Measurements from ENCODE around the gene ITGB5.

ITGB5 gene

GRCh38 chr3:124895756-124896155 is 8.6 kb upstream of the ITGB5 start:
- DNase-seq (ENCODE audit: low read depth in 1 of 2, low spot score in 1 of 2), result no peak

- DNase-seq (ENCODE audit: low read depth in 1 of 2, low spot score in 1 of 2), result no peak
These were observed 6.4 kb upstream of the ITGB5 start for GRCh38 chr3:124893526-124893925.

DNA sequence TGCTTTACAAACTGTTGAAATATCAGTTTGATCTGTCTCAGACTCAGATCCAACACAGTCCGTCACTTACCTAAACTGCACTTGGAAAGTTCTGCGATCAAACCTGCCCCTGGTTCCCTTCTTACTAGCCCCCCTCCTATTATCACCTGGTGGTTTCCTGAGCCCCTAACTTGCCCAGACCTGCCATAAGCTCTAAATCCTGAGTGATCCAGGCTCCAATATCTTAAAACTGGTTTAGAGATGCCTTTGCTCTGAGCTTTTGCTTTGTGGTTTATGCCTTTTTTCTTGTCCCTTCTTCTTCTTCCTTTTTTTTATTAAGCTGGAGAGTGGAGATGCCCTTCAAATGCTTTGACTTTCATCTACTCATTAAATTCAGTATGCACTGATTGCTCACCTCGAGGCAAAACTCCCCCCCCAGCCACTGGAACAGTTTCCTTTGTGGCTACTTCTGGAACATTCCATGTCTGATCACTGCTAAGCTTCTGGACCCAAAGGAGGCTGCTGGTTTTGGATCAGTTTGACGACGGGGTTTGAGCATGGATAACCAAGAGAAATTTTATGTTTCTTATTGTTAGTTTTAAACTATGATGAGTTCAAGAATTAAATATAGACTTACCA is 3.5 kb upstream of the ITGB5 start:
- DNase-seq (ENCODE audit: low read depth in 1 of 2, low spot score in 1 of 2), result no peak

DNA sequence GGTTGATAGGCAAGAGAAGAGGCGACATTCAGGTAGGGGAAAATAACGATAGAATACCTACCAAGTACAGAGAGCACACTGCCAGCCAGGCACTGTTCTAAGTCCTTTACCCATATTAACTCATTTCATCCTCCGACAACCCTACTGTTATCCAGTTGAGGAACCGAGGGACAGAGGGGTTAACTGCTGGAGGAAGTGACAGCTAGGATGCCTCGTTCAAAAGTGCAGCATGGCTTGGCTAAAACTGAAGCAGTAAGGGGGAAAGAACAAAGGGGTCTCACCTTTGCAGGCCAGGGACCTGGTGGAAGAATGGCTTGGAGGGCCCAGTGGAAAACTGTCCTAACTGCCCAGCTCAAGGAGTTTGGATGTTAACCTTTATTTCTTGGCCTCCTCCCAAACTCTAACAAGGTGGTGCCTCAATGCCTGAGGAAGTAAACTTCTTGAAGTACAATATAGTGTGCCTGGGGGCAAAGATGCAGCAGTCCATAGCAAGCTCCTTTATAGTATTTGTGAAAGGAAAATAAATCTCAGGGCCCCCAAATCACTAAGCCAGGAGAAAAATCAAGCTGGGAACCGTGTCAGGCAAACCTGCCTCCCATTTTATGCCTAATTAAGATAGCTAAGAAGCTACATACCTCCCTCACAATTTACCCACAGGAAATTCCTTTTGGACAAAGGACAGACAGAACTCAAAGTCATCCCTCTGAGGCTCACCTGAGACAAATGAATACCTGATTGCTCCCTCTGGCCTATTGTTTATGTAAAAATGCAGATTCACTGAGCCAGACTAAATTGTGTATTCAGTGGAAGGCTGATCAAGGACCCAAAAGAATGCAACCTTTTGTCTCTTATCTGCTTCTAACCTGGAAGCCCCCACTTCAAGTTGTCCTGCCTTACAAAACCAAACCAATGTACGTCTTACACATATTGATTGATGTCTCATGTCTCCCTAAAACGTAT is 1.6 kb upstream of the ITGB5 start:
- no peak for DNase-seq (ENCODE audit: low read depth in 1 of 2, low spot score in 1 of 2)

- no peak for DNase-seq (ENCODE audit: low read depth in 1 of 2, low spot score in 1 of 2)
These were observed 750 bp upstream of the ITGB5 start for GRCh38 chr3:124887932-124888298.

- peak in 1 of 2 donors; percentile 34 for DNase-seq (ENCODE audit: low read depth in 1 of 2, low spot score in 1 of 2)
These were observed 753 bp downstream of the ITGB5 start for GRCh38 chr3:124886168-124887056.

- no peak for DNase-seq (ENCODE audit: low read depth in 1 of 2, low spot score in 1 of 2)
These were observed 1.5 kb downstream of the ITGB5 start for GRCh38 chr3:124885466-124886167.

GRCh38 chr3:124884474-124885101 is 2.6 kb downstream of the ITGB5 start:
- DNase-seq (ENCODE audit: low read depth in 1 of 2, low spot score in 1 of 2), result no peak

GRCh38 chr3:124883766-124884473 is 3.2 kb downstream of the ITGB5 start:
- no peak for DNase-seq (ENCODE audit: low read depth in 1 of 2, low spot score in 1 of 2)

DNA sequence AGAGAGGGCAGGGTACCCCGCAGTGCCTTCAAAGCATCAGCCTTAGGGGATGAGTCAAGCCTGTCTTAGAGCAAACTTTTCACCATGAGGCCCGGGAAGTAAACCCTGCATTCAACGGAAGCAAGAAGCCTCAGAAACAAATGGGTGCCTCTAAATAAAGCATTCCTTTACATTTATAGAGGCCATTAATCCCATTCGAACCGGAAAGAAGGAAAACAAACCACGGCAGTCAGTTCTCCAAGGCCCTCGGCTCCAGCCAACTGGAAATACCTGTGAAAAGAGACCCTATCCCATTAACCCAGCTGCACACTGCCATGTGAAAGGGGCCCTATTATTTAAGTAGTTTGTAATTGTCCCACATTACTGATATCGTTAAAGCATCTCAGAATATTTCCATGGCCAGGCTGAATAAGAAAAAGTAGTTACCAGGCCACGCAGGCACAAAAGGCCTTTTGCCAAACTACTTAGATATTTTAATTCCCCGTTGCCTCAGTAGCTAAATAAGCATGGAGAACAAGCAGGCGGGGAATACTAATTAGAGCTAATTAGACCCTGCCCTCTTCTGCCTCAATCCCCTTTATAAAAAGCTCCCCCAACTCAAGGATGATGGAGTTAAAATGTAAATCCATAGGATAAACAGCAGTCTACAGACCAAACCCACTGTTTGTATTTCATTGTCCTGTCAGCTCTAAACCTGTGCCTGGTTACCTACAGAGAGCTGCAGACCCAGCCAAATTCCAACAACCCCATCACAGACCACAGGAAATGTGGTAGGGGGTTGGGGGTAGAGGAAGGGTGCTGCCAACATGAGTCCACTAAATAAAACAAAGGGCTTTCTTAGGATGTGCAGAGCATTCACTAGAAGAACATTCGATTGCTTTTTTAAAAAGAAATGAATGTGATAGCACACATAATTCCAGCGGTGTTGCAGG is 4.1 kb downstream of the ITGB5 start:
- no peak for DNase-seq (ENCODE audit: low read depth in 1 of 2, low spot score in 1 of 2)

GRCh38 chr3:124881976-124882697 is 5.0 kb downstream of the ITGB5 start:
- DNase-seq (ENCODE audit: low read depth in 1 of 2, low spot score in 1 of 2), result no peak

GRCh38 chr3:124879337-124879680 is 7.9 kb downstream of the ITGB5 start:
- DNase-seq (ENCODE audit: low read depth in 1 of 2, low spot score in 1 of 2), result no peak

GRCh38 chr3:124878561-124879336 is 8.4 kb downstream of the ITGB5 start:
- no peak for DNase-seq (ENCODE audit: low read depth in 1 of 2, low spot score in 1 of 2)

DNA sequence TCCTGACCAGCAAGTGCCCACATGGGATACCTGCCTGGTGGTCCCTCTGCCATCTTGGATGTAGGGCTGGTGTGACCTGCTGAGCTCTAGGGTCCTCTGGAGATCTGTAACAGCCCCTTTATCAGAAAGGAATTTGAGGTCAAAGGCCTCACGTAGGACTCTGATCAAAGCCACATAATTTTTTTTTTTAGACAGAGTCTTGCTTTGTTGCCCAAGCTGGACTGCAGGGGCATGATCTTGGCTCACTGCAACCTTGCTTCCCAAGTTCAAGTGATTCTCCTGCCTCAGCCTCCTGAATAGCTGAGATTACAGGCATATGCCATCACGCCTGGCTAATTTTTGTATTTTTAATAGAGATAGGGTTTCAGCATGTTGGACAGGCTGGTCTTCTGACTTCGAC is 9.5 kb downstream of the ITGB5 start:
- DNase-seq (ENCODE audit: low read depth in 1 of 2, low spot score in 1 of 2), result no peak

GRCh38 chr3:124876401-124876878 is 10.7 kb downstream of the ITGB5 start:
- no peak for DNase-seq (ENCODE audit: low read depth in 1 of 2, low spot score in 1 of 2)

DNA sequence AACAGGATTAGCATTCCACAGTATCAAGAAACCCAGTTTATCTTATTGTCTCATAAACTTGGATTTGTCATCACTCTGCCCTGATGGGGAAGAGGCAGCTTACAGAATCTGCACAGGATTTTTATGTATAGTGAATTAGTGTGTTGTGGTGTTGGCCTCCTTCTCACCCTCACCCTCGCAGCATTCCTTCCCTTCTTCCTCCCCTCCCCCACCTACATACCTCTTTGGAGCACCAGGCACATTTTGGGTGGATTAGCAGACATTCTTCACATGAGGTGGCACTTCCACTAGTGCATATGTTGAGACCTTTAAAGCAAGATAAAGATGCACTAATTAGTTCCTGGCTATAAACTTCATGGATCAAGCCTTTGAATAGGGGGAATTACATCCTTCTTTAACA is 13.9 kb downstream of the ITGB5 start:
- DNase-seq (ENCODE audit: low read depth in 1 of 2, low spot score in 1 of 2), result no peak

GRCh38 chr3:124867511-124867910 is 19.7 kb downstream of the ITGB5 start:
- DNase-seq (ENCODE audit: low read depth in 1 of 2, low spot score in 1 of 2), result no peak

Data from stimulated activated CD4-positive, alpha-beta T cell treated with anti-CD3 and anti-CD28 coated beads, Interleukin-15, amount 100 ng/mL, for 1 hour (primary cell).